HG02642 (cell line): Measurements from ENCODE around the gene BUD13.

Experiments used
- ATAC-seq: cut with Tn5 transposase; IDR thresholded peaks from one replicate; pipeline ENCODE4 v1.9.1; 2021; ENCODE audit warnings: mild to moderate bottlenecking; ENCODE audit not compliant: unreplicated experiment, poor library complexity

BUD13 gene

DNA sequence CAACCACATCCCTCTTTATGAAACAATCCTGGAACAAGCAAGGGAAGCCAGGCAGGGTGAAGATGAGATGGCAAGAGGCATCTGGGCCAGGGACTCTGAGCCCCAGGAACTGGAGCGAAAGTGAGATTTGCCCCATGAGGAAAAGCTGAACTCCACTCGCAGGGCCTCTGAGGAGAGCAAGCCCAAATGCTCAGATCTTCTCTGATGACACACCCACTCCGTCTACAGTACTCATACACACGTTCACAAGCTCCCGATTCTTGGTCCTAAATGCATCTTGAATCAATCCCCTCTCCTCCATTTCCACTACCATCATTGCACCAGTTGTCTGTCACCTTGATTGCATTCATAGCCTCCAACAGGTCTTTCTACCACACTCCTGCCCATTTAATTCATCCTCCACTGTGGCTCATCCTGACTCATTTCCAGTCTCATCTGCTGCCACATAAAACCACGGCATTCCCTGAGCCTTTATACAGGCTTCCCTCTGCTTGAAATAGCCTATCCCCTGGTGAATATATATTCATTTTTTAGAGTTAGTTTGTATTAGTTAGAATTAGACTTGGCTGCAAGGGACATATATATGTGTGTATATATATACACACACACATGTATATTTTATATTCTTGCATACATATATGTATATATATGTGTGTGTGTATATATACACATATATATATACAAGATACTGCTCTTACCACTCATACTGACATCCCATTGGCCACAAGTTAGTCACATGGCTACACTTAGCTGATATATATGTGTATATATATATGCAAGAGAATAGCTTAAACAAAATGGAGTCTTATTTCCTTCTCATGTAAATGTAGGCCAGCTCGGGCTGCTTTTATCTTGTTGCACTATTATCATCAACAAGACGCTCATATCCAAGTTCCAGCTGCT, 20.3 kb upstream of the BUD13 start:
- no peak for ATAC-seq

DNA sequence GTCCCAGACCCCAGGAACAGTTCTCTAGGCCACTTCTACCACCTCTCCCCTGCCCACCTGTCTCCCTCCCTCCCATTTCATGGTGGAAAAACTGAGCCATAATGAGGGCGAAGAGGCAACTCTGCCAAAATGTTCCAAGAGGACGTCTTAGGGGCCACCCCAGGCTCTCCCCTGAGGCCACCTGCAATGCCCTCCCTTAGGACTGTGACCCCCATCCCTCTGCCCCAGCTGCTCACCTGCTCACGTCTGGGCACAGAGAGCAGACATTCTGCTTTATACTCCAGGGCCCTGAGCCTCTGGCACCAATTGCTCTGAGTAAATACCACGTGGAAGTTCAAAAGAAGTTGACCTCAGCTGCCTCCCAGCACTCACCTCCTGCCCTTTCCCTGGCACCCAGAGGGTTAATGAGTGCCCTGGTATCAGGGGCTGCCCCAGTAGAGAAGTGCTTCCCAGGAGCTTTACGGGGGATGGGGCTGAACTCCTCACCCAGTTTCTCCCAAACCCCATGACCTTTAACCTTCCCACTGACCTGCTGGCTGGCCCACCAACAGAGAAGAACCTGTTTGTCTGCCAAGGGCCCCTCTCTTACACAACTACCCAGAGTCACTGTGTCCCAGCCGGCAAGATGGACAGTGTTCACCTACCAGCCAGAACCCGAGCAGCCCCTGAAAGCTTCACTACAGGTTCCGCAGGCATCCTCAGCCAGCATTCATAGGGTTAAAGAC, 19.5 kb upstream of the BUD13 start:
- no peak for ATAC-seq

DNA sequence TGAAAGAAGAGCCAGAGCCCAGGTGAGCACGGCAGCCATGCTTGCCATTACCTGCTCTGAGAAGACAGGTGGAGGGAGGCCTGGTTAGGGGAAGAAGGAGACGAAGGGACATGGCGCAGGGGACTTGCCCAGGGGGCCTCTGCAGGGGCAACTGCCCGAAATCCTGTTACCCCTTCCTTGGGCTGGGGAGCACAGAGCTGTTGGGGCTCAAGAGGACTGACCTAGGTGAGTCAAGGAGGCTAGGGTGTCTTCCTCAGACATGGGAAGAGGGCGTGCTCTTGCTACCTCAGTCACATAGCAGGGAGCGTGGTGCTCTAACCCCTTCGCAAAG, 19.0 kb upstream of the BUD13 start, which contains the start of gene APOA5:
APOA5 (minus strand) TSS at position 67 of the 331 bp plus-strand sequence; CDS start at position 48, 19 bp downstream.
- ATAC-seq, result no peak

DNA sequence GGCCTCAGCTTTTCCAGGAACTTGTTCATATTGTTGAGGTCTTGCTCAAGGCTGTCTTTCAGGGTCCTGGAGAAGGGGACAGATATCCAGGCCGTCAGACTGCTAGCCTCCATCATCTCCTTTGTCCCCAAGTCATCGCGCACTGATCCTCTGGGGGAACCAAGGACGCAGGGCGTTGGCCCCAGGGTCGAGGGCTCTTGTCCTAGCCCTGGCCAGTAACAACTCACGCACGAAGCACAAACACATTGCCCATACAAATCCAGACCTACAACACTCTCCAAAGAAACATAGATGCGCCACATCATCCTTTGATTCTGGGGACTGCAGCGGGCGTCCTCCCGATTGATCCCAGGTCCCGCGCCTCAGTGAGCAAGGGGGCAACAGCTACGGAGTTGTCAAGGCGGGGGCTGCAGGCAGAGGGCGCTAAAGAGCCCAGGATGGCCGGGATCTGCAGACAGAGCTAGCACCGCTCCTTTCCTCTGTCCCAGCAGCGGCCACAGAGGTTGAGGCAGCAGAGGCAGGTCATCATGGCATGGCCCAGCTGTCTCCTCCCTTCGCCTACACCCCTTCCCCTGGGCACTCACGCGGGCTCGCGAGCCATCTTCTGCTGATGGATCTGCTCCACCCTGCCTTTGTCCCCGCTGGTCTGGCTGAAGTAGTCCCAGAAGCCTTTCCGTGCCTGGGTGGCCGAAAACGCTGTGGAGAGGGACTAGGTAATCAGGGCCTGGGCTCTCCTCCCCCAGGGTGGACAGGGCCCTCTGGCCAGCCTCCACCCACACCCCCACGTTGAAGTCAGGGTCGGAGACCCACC, 18.4 kb upstream of the BUD13 start:
- no peak for ATAC-seq

DNA sequence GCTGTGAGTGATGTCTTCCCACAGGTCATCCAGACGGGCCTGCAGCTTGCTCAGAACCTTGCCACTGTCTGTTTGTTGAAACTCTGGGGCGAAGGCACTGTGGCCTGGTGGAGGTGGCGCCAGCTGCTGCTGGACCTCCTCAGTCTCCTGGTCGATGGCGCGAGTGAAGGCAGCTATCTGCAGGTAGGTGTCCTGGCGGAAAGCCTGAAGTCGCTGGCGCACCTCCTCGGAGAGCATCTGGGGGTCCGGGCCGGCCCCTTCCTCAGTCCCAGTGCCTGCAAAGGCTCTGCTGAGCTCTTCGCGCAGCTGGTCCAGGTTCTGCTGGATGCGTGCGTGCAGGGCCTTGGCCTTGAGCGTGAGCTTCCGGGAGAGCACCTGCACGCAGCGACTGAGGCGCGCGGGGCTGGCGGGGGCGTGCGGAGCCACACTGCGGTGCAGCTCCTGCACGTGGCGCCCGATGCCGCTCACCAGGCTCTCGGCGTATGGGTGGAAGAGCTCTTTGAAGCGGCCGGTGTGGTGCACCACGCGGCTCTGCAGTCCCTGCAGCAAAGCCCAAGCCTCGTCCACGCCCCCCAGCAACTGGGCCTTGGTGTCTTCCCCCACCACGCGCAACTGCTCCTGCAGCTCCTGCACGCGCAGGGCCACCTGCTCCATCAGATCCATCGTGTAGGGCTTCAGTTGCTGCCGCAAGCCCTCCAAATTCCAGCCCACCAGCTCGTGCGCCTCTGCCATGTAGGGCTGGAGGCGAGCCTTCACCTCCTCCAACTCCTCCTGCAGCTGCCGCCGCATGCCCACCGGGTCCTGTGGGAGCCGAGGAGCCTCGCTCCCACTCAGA, 17.6 kb upstream of the BUD13 start:
- no peak for ATAC-seq

DNA sequence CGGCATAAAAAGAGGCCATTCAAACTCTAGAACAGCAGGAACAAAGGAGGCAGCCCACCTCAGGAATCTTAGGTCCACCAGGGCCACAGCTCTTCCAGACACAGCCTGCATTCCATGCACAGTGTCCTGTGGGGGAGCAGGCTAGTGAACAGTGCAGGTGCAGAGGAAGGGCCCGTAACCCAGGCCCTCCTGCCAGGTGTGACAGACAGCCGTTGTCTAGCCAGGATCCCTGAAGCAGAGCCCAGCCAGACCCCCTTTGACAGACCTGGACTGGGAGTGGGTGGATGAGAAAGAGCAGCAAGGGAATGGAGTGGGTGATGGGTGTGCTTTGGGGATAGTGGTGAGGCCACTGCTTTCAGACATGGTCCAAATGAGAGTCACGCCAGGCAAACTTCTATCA, 16.2 kb upstream of the BUD13 start:
- ATAC-seq, result no peak

DNA sequence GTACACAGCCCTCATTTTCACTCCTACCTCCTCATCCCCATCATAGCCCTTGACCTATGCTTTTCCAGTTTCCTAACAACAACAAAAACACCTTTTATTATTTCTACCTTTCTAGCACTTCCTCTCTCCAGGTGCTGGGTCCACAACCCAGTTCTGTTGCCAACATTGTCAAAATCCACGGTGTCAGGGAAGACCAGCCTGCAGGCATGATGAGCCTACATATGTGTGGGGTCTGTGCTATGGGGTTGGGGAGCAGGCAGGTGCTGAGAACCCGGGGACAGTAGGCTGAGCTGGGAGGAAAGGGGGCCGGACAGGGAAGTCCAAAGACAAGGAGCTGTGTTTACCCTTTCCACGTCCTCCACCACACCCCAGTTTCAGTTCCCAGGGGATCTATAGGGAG, 15.7 kb upstream of the BUD13 start:
- no peak for ATAC-seq

DNA sequence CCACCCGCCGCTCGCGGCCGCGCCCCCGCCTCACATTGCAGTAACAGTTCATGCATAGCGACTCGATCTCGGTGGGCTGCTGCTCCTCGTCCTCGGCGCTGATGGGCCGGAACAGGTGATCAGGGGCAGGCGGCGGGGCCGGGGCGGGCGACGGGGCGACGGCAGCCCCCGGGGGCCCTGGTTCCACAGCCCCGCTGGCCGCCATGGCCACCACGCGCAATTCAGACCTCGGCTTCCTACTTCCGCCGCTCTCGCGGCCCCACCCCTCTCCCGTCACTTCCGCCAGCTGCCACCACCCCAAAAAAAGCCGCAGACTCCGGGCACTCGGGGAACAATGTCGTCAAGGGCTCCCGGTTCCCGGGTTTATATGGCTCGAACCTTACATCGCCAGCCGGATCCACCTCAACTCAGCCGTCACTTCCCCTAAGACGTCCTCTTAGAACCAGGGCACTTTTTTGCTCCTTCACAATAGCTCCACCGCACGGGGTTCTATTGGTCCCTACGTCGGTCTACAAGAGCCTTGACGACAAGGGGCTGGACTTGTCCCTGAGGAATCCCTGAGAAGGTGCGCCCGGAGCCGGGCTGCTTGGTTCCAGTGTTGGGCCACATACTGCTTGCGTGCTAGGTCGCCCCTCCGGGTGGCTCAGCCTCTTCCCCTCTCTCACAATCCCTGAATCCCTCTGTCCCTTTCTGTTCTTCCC, 15.1 kb upstream of the BUD13 start, which contains the start of gene ZPR1:
ZPR1 (minus strand) TSS at position 238 of the 701 bp plus-strand sequence; CDS start at position 205, 33 bp downstream.
- peak; percentile 87 for ATAC-seq

DNA sequence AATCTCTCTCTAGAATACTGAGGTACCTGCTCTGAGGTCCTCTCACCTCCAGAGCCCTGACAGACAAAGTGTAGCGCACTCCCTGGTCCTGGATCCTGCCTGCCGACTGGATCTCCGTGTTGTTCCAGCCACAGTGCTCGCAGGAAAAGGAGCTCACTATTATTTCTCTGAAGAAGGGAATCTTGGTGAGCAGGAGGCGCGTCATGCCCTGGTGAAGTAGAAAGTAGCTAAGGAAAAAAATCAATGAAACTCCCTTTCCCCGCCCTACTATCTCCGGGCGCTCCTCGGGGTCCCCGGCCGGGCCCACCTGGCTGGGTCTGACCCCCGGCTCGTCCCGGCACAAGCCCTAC, 14.6 kb upstream of the BUD13 start:
- peak; percentile 22 for ATAC-seq

DNA sequence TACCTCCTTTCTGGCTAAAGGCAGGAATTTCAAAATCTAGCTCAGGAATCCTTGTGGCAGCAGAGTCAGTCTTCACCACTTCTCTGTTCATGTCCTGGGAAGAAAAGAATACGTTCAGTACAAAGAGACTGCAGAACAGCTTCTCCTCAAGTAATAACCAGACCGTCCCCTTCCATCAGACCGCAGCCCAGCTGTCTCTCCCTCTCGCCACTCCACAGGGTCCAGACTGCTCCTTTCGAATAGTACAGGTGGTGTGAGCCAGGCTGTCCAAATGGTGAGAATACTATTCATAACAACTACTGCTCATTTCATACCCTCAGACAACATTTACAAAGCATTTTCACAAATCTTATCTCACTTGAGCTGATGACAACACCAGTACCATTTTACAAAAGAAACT, 14.2 kb upstream of the BUD13 start:
- no peak for ATAC-seq

DNA sequence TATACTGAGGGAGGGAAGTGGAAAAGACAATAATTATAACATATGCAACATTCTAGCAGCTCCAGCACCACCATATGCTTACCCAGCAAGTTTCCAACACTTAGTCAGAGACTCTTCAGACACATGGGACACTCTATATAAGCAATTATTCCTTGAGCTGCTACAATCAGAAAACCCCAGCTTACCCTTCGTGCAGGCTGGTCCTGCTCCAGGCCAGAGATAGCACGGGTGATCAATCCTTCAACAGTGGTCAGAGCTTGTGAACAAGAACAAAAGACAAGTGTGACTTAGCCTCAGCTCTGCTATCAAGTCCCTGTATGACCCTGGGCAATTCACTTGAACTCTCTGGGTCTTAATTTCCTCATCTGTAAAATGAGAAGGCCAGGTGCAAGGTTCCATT, 13.5 kb upstream of the BUD13 start:
- ATAC-seq, result no peak

DNA sequence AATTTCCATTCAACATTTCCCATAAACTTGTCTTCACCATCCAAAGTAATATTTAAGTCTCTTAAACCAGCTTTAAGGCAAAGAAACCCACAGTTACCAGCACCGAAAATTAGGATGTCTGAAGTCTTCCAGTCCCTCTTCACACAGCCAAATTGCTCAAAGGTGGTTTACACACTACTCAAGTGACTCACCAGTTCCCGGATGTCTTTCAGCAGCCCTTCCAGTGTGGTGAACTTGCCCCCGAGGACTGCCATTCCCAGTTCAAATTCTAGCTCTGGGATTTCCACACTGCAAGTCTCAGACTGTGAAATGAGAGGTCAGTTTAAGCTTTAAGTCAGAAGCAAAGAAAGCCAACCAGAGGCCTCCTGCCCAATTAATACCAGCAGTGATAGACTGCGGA, 9.9 kb upstream of the BUD13 start:
- ATAC-seq, result no peak

DNA sequence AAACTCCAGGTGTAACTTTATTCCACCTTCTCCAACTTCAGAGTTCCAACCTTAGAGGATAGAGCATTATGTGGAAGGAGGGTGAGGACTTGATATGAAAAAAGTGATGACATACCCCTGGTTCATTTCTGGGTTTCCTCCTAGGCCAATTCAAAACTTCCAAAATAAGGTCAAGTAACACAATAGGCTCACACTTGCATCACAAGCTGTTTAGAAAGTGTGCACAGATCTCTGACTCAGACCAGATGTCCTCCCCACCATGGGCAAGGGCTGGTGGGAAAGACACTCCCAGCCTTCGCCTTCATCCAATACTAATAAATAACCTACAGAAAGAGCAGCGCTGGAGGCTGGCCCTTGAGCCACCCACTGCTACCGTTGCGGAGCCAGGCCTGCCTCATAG, 5.8 kb upstream of the BUD13 start:
- ATAC-seq, result no peak

DNA sequence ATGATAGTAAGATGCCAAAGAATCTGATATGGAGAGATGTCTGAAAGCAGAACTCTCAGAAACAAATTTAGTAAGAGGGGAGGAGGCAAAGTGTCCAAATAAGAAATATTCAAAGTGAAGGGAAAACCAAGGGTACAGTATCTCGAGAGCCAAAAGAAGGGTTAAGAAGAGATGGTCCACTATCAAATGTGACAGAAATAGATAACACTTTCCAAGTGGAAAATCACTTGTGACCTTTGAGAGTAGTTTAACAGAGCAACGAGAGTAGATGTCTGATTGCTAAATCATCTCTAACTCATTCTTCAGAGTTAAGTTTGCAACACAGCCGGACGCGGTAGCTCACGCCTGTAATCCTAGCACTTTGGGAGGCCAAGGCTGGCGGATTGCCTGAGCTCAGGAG, 4.3 kb upstream of the BUD13 start:
- no peak for ATAC-seq

DNA sequence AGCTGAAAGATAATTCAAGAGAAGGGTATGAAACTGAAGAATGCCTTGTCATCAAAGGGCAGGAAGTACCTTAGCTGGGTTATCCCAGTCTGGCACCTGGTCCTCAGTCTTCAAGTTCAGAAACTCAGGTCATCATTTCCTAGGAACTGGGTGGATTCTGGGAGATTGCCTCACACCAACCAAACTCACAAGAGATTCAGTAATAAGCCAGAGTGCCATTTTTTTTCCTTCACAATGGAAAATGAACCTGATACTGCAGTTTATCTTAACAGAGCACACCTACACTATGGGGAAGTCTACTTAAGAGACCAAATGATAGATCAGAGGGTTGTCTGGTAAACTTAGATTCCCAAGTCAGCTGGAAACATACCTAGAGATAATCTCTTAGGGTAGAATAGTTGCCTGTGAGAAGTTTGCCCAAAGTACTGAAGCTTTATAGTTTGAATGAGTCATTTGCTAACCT, 3.8 kb upstream of the BUD13 start:
- no peak for ATAC-seq

DNA sequence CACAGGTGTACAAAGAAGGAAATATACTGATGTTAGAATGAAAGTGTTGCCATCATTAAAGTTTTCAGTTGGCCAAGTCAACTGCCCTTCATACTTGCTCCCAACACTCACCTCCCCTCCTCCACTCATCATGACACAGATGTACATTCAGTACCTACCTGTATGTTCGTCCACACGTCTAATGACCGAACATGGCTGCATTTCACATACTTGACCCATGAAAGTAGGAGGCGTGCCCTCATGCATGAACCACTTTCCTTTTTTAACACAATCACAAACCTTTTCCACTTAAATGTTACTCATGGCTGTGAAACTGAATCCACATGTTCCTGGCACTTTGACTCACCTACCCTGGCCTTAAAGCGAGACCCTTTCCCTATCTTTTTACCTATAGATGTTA, 3.2 kb upstream of the BUD13 start:
- no peak for ATAC-seq

DNA sequence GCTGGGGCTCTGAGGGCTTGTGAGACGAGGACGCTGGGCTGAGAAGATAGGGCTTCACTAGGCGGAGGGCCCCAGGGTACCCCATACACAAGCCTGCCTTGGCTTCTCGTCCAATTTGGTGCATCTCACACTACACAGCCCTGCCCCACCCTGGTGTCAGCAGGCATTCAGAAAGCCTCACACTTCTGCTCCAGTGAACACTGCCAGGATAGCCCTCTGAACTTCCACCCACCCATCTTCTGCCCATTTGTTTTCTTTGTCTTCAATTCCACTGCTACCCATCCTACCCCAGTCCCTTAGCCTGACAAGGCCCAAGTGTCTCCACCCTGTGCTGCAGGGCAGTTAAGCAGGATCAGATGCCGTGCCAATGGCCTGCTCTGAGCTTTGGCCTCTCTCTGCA, 1.9 kb upstream of the BUD13 start:
- ATAC-seq, result no peak

DNA sequence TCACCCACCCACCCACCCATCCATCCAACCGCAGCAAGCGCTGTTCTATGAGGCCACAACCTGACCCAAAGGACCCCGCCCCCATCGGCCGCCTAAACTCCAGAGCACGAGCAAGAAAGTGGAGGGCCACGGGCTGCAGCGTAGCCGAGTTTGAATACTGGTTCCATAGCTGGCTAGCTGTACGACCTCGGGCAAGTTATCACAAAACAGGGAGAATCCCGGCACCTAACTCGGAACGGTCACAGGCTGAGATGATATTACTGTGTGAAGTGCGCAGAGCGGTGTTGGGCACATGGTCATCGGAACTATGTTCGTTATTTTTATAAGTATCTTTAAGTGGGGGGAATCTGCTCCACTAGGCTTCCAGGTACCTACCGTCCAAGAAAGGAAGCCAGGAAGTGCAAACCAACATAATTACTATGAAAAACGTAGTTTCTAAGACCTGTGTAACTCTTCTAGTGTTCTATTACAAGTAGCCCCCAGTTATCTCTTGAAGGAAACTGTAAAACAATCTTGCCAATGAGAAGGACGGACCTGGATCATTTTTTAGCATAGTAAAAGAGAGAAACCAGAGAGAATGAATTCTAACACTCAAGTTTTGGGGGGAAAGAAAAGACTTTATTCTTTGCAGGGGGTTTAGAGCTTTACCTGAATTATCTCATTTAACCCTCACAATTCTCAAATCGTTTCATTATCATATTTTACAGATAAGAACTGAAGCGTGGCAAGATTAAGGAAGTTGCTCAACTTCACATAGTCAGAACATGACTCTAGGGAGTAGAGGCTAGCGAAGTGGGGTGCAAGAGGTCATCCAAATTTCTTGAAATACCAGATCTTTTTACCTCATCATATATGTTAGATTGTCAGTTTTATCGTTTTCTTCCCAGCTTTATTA, 663 bp upstream of the BUD13 start:
- ATAC-seq, result no peak
